WTC11 (cell line): ENCODE data around the gene TSC22D2. TPM values are rescaled to one million over a fixed set of nuclear protein-coding genes. Genes with fewer than 3 reads are reported as not detected.

ENCODE experiments used
- ARID4B ChIP-seq: sonication (generic); formaldehyde crosslinking; IDR thresholded peaks from 2 replicates; pipeline ENCODE4 v1.8.0; 2023; ENCODE audit warnings: missing genetic modification reagents, mild to moderate bottlenecking, borderline replicate concordance
- ATF1 ChIP-seq: sonication (generic); formaldehyde crosslinking; IDR thresholded peaks from 2 replicates; pipeline ENCODE4 v1.8.1; 2023; ENCODE audit warnings: mild to moderate bottlenecking, moderate library complexity, missing genetic modification reagents
- ATF2 ChIP-seq: sonication (generic); formaldehyde crosslinking; IDR thresholded peaks from 2 replicates; pipeline ENCODE4 v1.8.1; 2022; ENCODE audit warnings: low read depth, missing genetic modification reagents, borderline replicate concordance
- CREM ChIP-seq: sonication (generic); formaldehyde crosslinking; IDR thresholded peaks from 2 replicates; pipeline ENCODE4 v1.8.1; 2022; ENCODE audit warnings: mild to moderate bottlenecking, missing genetic modification reagents, moderate library complexity
- ERG ChIP-seq: fragments of 250-450 bp; sonication (Bioruptor Pico); IDR thresholded peaks from 2 replicates; pipeline ENCODE4 v1.8.0; 2021; ENCODE audit warnings: mild to moderate bottlenecking
- FOXJ3 ChIP-seq: sonication (generic); formaldehyde crosslinking; IDR thresholded peaks from 2 replicates; pipeline ENCODE4 v1.9.0; 2021; ENCODE audit warnings: missing genetic modification reagents, mild to moderate bottlenecking, borderline replicate concordance
- HMGA2 ChIP-seq: fragments of 250-450 bp; sonication (Bioruptor Pico); IDR thresholded peaks from 2 replicates; pipeline ENCODE4 v1.4.0; 2021; ENCODE audit warnings: mild to moderate bottlenecking, moderate library complexity
- JAZF1 ChIP-seq: fragments of 250-450 bp; sonication (Bioruptor Pico); IDR thresholded peaks from 2 replicates; pipeline ENCODE4 v1.9.0; 2021; ENCODE audit warnings: moderate library complexity, mild to moderate bottlenecking, inconsistent platforms
- JUN ChIP-seq: sonication (generic); formaldehyde crosslinking; IDR thresholded peaks from 2 replicates; pipeline ENCODE4 v1.8.0; 2023; ENCODE audit warnings: mild to moderate bottlenecking, missing genetic modification reagents
- MAX ChIP-seq: sonication (generic); formaldehyde crosslinking; IDR thresholded peaks from 2 replicates; pipeline ENCODE4 v1.8.0; 2022; ENCODE audit warnings: mild to moderate bottlenecking, missing genetic modification reagents
- NR1H2 ChIP-seq: sonication (generic); formaldehyde crosslinking; IDR thresholded peaks from 2 replicates; pipeline ENCODE4 v1.9.0; 2021; ENCODE audit warnings: mild to moderate bottlenecking, moderate library complexity, missing genetic modification reagents
- PRDM15 ChIP-seq: sonication (generic); formaldehyde crosslinking; IDR thresholded peaks from 2 replicates; pipeline ENCODE4 v1.8.0; 2022; ENCODE audit warnings: missing genetic modification reagents
- PREB ChIP-seq: sonication (generic); formaldehyde crosslinking; IDR thresholded peaks from 2 replicates; pipeline ENCODE4 v1.8.1; 2022; ENCODE audit warnings: mild to moderate bottlenecking, missing genetic modification reagents, moderate library complexity, borderline replicate concordance
- TP53 ChIP-seq: sonication (generic); formaldehyde crosslinking; IDR thresholded peaks from 2 replicates; pipeline ENCODE4 v1.8.1; 2023; ENCODE audit warnings: mild to moderate bottlenecking, missing genetic modification reagents
- USF1 ChIP-seq: sonication (generic); formaldehyde crosslinking; IDR thresholded peaks from 2 replicates; pipeline ENCODE4 v1.8.0; 2022; ENCODE audit warnings: mild to moderate bottlenecking, missing genetic modification reagents
- USF2 ChIP-seq: sonication (generic); formaldehyde crosslinking; IDR thresholded peaks from 2 replicates; pipeline ENCODE4 v1.8.1; 2023; ENCODE audit warnings: mild to moderate bottlenecking, missing genetic modification reagents, moderate library complexity
- ZBTB21 ChIP-seq: sonication (generic); formaldehyde crosslinking; IDR thresholded peaks from 2 replicates; pipeline ENCODE4 v1.8.1; 2023; ENCODE audit warnings: mild to moderate bottlenecking, missing genetic modification reagents, borderline replicate concordance
- ZNF281 ChIP-seq: sonication (generic); formaldehyde crosslinking; IDR thresholded peaks from 2 replicates; pipeline ENCODE4 v1.8.0; 2023; ENCODE audit warnings: mild to moderate bottlenecking, missing genetic modification reagents
- ZNF317 ChIP-seq: sonication (generic); formaldehyde crosslinking; IDR thresholded peaks from 2 replicates; pipeline ENCODE4 v1.8.1; 2023; ENCODE audit warnings: low read depth, mild to moderate bottlenecking, moderate library complexity, missing genetic modification reagents, borderline replicate concordance
- ZNF671 ChIP-seq: fragments of 250-450 bp; sonication (Bioruptor Pico); IDR thresholded peaks from 2 replicates; pipeline ENCODE4 v1.8.0; 2021; ENCODE audit warnings: mild to moderate bottlenecking
- total RNA-seq: library from RNA; stranded (reverse); gene quantifications from 3 replicates; pipeline ENCODE4 v1.2.3, GENCODE V29; 2021

Gene TSC22D2
- total RNA-seq, 1 experiment from 2014 or later: 24.0 TPM

- TF ChIP-seq MAX (peak; percentile 26; the same call in 1 of the 2 replicates), FOXJ3 (no peak), JAZF1 (CRISPR knock-in tag) (no peak), ERG (no peak), ZNF317 (CRISPR knock-in tag) (0 out of 2 replicates have a peak, but pooled peaks have one; percentile 31), NR1H2 (CRISPR knock-in tag) (no peak), ZNF281 (peak; percentile 65; the same call in 1 of the 2 replicates), HMGA2 (CRISPR knock-in tag) (no peak), USF2 (no peak; the same call in 1 of the 2 replicates), ATF1 (CRISPR knock-in tag) (no peak), CREM (CRISPR knock-in tag) (peak; percentile 73), JUN (CRISPR knock-in tag) (0 out of 2 replicates have a peak, but pooled peaks have one; percentile 76), PRDM15 (no peak), ATF2 (no peak), ARID4B (CRISPR knock-in tag) (peak; percentile 46; the same call in 1 of the 2 replicates), PREB (CRISPR knock-in tag) (no peak), ZBTB21 (CRISPR knock-in tag) (no peak), TP53 (CRISPR knock-in tag) (no peak), USF1 (CRISPR knock-in tag) (no peak), ZNF671 (no peak)
Observed at GRCh38 chr3:150408221-150409124, at the start of gene TSC22D2 (continued).
